Measurements from ENCODE around the gene PLA2G2D.

The PLA2G2D gene

GRCh38 chr1:20072771-20073170 lies 46.6 kb downstream of the PLA2G2D start:
- TF ChIP-seq CTCF (IDR thresholded peaks at IDR 0.05; ENCODE audit: low read depth, low read length, missing control alignments): no peak
- no peak overlapping the region for H3K4me3 ChIP-seq (ENCODE audit: low read depth, low read length)
- DNase-seq (ENCODE audit: low read depth): no peak

DNA sequence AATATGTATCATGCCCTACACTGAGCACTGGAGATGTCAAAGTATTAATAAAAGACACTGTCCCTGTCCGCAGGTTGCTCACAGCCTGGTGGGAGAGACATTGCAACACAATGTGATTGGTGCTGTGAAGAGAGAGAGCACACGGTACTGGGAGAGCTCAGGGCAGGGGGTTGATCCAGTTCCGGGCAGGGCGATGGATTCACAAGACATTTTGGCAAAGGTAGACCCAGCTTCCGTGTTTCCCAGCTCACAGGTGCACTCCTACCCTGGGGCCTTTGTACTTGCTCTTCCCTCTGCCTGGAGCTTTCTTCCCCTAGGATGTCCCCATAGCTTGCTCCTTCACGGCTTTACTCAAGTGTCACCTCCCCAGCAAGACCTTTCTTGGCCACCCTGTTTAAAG lies 47.9 kb downstream of the PLA2G2D start:
- TF ChIP-seq CTCF (IDR thresholded peaks at IDR 0.05; ENCODE audit: low read depth, low read length, missing control alignments): no peak
- DNase-seq (ENCODE audit: low read depth): no peak
- H3K4me3 ChIP-seq (ENCODE audit: low read depth, low read length): no peak overlapping the region

DNA sequence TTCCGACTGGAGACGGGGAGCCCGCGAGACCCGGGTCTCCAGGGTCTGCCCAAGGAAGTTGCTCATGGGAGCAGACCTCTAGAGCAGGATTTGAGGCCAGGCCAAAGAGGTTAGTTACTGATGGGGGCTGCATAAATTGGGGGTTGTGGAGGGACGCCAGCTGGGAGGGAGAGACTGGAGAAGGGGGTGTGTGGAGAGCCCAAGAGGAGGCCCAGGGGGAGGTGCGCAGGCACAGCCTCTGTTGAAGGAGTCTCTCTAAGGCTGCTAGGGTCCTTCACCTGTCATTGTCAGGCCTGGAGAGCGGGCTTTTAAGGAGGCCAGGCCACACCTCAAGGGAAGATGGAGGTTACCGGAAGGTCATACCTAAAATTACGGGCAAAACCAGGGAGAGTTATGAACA lies 49.0 kb downstream of the PLA2G2D start:
- TF ChIP-seq CTCF (IDR thresholded peaks at IDR 0.05; ENCODE audit: low read depth, low read length, missing control alignments): no peak
- DNase-seq (ENCODE audit: low read depth): no peak

GRCh38 chr1:20069874-20070273 lies 49.5 kb downstream of the PLA2G2D start, which contains the start of gene PLA2G5:
Gene PLA2G5 (plus strand): TSS chr1:20070194. CDS start chr1:20084831, 14,637 bp downstream.
- DNase-seq (ENCODE audit: low read depth): no peak
- no peak for TF ChIP-seq CTCF (IDR thresholded peaks at IDR 0.05; ENCODE audit: low read depth, low read length, missing control alignments)
- no peak within 1 kb of the TSS for H3K4me3 ChIP-seq (ENCODE audit: low read depth, low read length)

More for the DNA sequence above, 49.0 kb downstream of the PLA2G2D start:
- no peak overlapping the region for H3K4me3 ChIP-seq (ENCODE audit: low read depth, low read length)

DNA sequence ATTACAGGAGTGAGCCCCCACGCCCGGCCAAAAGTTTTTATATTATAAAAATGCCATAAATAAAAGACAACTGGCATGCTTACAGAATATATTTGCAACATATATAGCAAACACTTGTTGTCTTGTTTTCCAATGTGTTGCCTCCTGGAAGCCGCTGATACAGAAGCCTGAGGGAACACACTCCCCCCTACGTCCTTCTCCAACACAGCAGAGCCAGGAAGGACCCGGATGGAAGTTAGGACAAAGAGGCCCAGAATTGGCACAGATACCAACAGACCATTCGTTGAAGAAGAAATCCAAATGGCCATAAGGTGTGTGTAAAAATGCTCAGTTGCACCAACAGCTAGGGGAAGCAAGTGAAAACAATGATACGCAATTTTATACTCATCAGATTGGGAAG lies 50.6 kb downstream of the PLA2G2D start:
- no peak overlapping the region for H3K4me3 ChIP-seq (ENCODE audit: low read depth, low read length)
- no peak for DNase-seq (ENCODE audit: low read depth)
- no peak for TF ChIP-seq CTCF (IDR thresholded peaks at IDR 0.05; ENCODE audit: low read depth, low read length, missing control alignments)

- no peak for DNase-seq (ENCODE audit: low read depth)
- no peak overlapping the region for H3K4me3 ChIP-seq (ENCODE audit: low read depth, low read length)
- TF ChIP-seq CTCF (IDR thresholded peaks at IDR 0.05; ENCODE audit: low read depth, low read length, missing control alignments): no peak
These were observed 55.5 kb downstream of the PLA2G2D start for GRCh38 chr1:20063861-20064292.

Measured in GM12864 (cell line).